Peyer's patch (tissue), 4 donors: ENCODE measurements around the gene TIFAB.

Source experiments
- CTCF ChIP-seq, 6 experiments: fragments of 450-650 bp in 4 of 6; fragments of 200-600 bp in 2 of 6; sonication (generic) in 1 of 6; IDR thresholded peaks; one replicate each; pipeline ENCODE4 v1.5.1; 2017 to 2019; ENCODE audit warnings: antibody characterized with exemption in 6 of 6, mild to moderate bottlenecking in 3 of 6, moderate library complexity in 1 of 6
- POLR2A ChIP-seq, 2 donors: fragments of 450-650 bp; IDR thresholded peaks; one replicate each; pipeline ENCODE4 v1.5.1; 2017; ENCODE audit warnings: antibody characterized with exemption in 2 of 2, mild to moderate bottlenecking in 2 of 2, moderate library complexity in 2 of 2

GRCh38 chr5:135443161-135443960, 8.8 kb downstream of the TIFAB start:
- TF ChIP-seq CTCF (IDR thresholded peaks at IDR 0.05): no peak
- TF ChIP-seq POLR2A (IDR thresholded peaks at IDR 0.05): no peak
